GM21390 (cell line): Measurements from ENCODE around the gene CELA3A.
A peak's percentile ranks its signal among the peaks of the same experiment; 100 is the strongest.

ENCODE experiments used
- ATAC-seq: cut with Tn5 transposase; IDR thresholded peaks from one replicate; pipeline ENCODE4 v1.9.1; 2021; ENCODE audit not compliant: unreplicated experiment

The CELA3A gene

DNA sequence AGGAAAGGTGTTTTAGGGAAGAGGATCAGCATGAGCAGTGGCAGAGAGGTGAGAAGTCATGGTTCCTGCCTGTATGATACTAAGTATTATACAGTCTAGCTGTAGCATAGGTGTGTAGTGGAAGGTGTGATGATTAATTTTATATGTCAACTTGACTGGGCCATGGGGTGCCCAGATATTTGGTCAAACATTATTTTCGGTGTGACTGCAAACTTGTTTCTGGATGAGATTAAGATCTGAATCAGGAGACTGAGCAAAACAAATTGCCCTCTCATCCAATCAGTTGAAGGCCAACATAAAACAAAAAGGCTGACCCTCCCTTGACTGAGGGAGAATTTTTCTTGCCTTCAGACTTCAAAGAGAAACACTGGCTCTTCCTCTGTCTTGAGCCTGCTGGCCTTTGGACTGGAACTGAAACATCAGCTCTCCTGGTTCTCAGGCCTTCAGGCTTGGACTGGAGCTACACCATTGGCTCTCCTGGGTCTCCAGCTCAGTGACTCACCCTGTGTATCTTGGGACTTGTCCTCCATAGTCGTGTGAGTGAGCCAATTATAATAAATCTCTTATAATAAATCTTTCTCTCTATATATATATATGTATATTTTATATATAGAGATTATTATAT, 44.3 kb downstream of the CELA3A start:
- no peak for ATAC-seq

DNA sequence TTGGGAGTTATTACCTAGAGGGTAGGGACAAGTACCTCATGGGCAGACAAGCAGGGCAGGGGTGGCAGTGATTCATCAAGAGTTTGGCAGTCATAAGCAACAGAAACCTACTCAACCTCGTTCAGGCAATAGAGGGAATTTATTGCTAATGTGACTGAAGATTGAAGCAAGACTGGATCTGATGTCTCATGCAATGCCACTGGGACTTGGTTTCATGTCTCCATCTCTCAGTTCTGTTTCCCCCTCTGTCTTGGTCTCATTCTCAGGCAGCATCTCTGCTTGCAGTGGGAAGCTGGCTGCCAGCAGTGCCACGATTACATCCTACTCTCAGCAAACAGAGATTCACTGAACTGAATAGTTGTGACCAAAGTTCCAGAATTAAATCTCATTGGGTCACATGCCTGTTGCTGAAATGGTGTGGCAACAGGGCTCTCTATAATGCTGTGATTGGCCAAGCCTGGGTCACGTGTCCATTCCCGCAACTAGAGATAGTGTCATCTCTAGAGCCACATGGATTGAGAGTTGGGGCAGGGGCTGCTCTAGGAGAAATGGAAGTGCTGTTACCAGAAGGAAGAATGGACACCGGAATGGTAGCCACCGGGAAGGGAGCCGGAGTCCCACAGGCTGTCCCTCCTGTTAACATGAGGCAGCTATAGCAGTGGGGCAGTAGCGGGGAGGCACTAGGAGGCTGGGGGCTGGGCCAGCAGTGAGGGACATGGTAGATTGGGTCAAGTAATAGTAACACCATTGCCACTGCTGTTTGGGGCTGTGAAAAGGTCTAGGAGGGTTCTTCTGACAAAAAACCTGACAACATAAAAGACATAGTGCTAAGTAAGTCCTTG, 47.1 kb downstream of the CELA3A start:
- no peak for ATAC-seq

DNA sequence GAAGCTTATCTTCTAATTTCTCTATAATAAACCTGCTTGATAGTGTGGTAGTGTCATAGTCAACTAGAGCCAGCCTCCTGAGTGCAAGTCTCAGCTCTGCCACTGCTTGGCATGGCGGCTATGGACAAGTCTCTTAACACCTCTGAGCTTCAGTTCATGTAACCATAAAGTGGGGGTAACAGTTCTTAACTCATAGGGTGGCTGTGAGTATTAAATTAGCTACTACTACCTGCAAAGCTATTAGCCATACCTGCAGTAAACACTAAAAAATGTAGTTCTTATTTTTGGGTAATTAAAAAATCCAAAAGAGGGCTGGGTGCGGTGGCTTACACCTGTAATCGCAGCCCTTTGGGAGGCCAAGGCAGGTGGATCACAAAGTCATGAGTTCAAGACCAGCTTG, 48.9 kb downstream of the CELA3A start:
- no peak for ATAC-seq

DNA sequence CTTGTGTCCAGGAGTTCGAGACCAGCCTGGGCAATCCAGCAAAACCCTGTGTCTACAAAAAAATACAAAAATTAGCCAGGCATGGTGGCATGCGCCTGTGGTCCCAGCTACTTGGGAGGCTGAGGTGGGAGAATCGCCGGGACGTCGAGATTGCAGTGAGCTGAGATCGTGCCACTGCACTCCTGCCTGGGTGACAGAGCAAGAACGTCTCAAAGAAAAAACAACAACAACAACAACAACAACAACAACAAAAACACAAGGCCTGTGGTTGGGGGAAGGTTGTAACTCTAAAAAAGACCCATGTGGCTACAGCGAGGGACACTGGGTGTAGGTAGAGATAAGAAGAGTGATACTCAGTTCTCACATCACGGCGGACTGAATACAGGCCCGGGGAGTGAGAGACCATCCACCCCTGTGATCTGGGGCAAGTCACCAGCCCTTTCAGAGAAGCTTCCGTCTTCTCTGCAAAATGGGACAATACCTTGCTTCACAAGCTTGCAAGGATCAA, 50.2 kb downstream of the CELA3A start:
- no peak for ATAC-seq

DNA sequence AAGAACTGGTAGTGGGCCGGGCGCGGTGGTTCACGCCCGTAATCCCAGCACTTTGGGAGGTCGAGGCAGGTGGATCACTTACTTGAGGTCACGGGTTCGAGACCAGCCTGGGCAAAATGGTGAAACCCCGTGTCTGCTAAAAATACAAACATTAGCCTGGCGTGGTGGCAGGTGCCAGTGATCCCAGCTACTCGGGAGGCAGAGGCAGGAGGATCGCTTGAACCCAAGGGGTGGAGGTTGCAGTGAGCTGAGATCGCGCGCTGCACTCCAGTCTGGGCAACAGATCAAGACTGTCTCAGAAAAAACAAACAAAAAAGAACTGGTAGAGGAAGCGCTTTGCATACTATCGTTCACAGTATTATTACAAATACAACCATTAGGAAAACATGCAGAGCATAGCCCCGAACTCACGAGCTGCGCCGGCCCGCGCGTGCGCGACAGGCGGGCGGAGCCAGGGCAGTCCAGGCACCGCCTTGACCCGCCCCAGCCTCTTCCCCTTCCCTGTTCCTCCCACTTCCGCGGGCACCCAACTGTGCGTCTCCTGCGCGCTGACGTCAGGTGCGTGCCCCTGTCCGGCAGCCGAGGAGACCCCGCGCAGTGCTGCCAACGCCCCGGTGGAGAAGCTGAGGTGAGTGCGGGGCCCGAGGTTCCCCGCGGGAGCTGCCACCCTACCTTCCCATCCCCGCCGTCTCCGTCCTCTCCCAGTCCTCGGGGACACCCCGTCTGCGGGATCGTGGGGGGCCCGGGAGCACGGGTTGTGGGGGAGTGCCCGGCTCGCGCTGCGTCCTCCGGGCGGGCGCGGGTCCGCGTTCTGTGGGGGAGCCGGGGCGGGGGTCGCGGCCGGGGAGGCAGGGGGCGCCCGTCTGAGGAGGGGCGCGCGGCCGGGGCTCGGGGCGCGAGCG, 50.9 kb downstream of the CELA3A start, which contains the start of gene CDC42:
Gene CDC42 (plus strand): TSS at position 595 of the 902 bp plus-strand sequence. CDS start 25,770 bp downstream, outside the sequence.
- ATAC-seq, result peak; percentile 79

DNA sequence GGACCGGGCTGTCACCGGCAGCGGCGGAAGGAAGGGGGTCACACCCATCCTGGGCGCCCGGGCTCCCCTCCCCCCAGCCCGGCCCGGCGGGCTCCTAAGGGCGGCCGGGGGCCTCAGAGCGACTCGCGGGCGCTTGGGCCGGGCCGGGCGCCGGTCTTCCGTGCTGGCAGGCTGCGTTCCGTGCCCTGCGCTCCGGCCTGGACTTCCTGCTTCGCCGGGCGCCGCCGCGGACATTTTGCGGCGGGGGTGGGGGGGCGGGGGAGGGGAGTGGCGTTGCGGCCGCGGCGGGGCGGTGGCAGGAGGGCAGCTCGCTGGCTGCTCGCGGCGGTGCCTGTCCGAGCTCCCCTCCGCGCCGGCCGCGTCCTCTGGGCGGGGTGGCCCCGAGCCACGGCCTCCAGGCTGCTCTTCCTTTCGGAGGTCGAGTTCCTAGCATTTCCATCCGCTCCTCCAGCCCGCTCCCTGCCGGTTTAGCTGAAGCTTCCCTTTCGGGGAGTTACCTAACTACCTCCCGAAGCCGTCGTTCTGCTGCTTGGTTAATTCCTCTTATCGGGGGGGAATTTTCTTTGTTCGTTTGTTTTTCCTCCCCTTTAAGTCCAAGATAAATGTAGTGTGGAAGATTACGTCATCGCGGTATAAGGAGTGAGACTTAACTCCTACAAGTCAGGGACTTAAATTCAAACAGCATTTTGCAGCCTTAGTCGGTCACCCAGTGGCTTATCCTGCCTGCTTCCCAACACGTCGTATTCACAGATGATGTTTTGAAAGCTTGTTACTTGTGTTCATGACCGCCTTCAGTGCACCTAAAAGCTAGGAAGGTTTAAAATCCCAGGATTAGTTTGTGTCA, 51.8 kb downstream of the CELA3A start:
- ATAC-seq, result peak; percentile 37

DNA sequence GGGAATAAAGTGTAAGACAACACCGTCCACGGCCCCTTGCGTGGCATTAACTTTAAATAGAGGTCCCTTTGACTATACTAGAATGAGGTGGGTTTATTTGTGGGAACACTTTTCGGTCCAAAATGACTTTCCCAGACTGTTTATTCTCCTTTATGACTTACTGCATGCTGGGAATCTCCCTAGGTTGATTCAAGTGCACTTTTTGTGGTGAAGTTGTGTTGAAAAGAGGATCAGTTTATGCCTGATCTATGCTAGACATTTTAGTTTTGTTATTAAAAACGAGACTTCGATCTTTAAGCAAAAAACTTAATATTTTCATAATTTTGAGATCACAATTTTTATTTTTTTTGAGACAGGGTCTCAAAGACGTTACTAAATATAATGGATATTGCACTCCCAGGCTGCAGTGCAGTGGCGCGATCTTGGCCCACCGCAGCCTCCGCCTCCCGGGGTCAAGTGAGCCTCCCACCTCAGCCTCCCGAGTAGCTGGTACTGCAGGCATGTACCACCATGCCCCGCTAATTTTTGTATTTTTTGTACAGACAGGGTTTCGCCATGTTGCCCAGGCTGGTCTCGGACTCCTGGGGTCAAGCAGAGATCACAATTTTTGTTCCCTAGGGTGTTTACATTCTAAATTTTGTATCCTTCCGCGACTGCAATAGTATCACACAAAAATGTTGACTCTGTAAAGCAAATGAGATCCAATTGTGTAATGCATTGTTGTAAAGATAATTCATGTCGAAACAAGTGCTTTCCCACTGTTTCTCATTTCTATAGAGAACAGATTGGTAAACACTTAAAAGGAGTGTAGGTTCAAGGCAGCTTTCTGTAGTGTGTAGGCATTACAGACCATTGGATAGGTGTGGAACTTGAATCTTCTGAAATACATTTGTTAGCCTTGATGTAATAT, 52.7 kb downstream of the CELA3A start:
- ATAC-seq, result no peak

DNA sequence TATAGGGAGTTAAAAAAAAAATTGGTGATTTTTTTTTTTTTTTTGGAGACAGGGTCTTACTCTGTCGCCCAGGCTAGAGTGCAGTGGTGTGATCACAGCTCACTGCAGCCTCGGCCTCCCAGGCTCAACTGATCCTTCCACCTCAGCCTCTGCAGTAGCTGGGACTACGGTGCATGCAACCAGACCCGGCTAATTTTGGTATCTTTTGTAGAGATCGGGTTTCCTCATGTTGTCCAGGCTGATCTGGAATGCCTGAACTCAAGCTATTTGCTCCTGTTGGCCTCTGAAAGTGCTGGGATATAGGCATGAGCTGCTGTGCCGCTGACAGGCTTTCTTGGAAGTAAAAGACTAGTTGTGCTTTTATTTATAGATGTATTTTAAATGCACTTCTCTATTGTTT, 54.0 kb downstream of the CELA3A start:
- no peak for ATAC-seq

DNA sequence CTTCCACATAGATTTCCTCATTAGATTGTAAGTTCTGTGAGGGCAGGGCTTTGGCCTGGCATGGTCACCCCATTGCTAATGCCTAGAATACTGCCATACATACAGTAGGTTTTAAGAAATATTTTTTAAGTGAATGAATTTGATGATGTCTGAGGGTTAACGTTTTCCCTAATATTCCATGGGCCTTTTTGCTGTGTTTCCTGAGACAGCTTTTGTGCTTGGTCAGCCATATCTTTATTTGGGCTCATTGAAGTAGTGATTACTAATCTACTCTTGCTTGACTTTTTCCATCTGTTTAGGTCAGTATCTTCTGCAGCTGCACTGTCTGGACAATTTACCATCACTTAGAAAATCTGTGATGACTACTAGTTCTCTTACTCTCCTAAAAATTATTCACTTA, 54.6 kb downstream of the CELA3A start:
- ATAC-seq, result no peak

DNA sequence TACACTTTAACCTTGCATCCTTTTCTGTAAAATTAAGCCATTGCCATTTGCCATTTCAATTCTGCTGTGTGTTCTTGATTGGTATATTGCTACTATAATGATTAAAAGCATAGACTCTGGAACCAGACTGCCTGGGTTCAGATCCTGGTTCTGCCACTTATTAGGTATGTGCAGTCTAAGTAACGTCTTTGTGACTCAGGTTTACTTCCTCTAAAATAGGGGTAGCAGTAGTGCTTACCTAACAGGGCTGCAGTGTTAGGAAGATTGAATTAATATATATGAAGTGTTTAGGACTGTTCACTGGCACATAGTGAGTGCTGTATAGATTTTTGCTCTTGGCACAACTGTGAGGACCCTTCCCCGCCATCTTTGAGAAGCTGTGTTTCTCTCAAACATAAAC, 55.5 kb downstream of the CELA3A start:
- no peak for ATAC-seq

DNA sequence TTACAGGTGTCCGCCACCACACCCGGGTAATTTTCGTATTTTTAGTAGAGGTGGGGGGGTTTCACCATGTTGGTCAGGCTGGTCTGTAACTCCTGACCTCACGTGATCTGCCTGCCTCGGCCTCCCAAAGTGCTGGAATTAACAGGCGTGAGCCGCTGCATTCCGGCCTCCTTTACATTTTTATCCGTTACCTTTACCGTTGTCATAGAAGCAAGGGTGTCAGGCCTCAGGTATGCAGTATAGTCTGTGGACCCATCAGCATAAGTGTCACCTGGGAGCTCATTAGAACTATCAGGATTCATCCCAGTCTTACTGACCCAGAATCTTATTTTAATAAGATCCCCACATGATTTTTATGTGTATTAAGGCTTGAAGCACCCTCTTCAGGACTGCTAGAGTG, 56.4 kb downstream of the CELA3A start:
- ATAC-seq, result no peak
